Osteocyte (in vitro differentiated cells): Measurements from ENCODE around the gene HS2ST1. TPM values are rescaled to one million over a fixed set of nuclear protein-coding genes. Genes with fewer than 3 reads are reported as not detected.

Experiments
- DNase-seq: peaks from one replicate; pipeline ENCODE4 v3.0.0; 2021; ENCODE audit warnings: mixed read lengths; ENCODE audit not compliant: unreplicated experiment; ENCODE audit errors: extremely low spot score
- H3K27ac Mint-ChIP-seq: one replicate; pipeline ENCODE4 v1.8.0; 2021; ENCODE audit warnings: mild to moderate bottlenecking, mixed read lengths; ENCODE audit not compliant: unreplicated experiment
- H3K27me3 Mint-ChIP-seq: one replicate; pipeline ENCODE4 v1.8.0; 2021; ENCODE audit warnings: mixed read lengths; ENCODE audit not compliant: unreplicated experiment
- H3K36me3 Mint-ChIP-seq: one replicate; pipeline ENCODE4 v1.8.0; 2021; ENCODE audit warnings: mixed read lengths; ENCODE audit not compliant: unreplicated experiment
- H3K4me1 Mint-ChIP-seq: one replicate; pipeline ENCODE4 v1.8.0; 2021; ENCODE audit warnings: mixed read lengths; ENCODE audit not compliant: unreplicated experiment
- H3K4me3 Mint-ChIP-seq: one replicate; pipeline ENCODE4 v1.8.0; 2021; ENCODE audit warnings: mild to moderate bottlenecking, moderate library complexity, mixed read lengths; ENCODE audit not compliant: unreplicated experiment
- H3K9me3 Mint-ChIP-seq: one replicate; pipeline ENCODE4 v1.8.0; 2021; ENCODE audit warnings: mixed read lengths; ENCODE audit not compliant: unreplicated experiment
- CTCF ChIP-seq: fragments of 200-600 bp; sonication (generic); IDR thresholded peaks from 2 replicates; pipeline ENCODE4 v1.5.0; 2021; ENCODE audit warnings: antibody characterized with exemption, mild to moderate bottlenecking, moderate library complexity
- total RNA-seq: library from RNA; stranded (reverse); gene quantifications from 2 replicates; pipeline ENCODE4 v1.2.1, GENCODE V29; 2021

HS2ST1 gene
- total RNA-seq, 1 donor from 2014 or later = 26.8 TPM

GRCh38 chr1:87149241-87150041, 235.0 kb downstream of the HS2ST1 start:
- H3K4me3 Mint-ChIP-seq = no peak overlapping the region
- H3K36me3 Mint-ChIP-seq = no peaks in the 10 kb centered on the region
- DNase-seq = no peak
- peaks cover 4% of the 10 kb centered on the region for H3K9me3 Mint-ChIP-seq
- H3K27me3 Mint-ChIP-seq = peaks cover 13% of the 10 kb centered on the region
- H3K27ac Mint-ChIP-seq = no peak overlapping the region
- H3K4me1 Mint-ChIP-seq = peaks cover 32% of the 10 kb centered on the region
- no peak for TF ChIP-seq CTCF

GRCh38 chr1:87150143-87150542, 235.7 kb downstream of the HS2ST1 start:
- H3K27me3 Mint-ChIP-seq = peaks cover 9% of the 10 kb centered on the region
- H3K4me3 Mint-ChIP-seq = no peak overlapping the region
- H3K4me1 Mint-ChIP-seq = peaks cover 32% of the 10 kb centered on the region
- H3K9me3 Mint-ChIP-seq = peaks cover 4% of the 10 kb centered on the region
- no peak for TF ChIP-seq CTCF
- no peak for DNase-seq
- no peak overlapping the region for H3K27ac Mint-ChIP-seq
- H3K36me3 Mint-ChIP-seq = no peaks in the 10 kb centered on the region

GRCh38 chr1:87151500-87152421, 237.3 kb downstream of the HS2ST1 start:
- peak overlapping the region; percentile 62 for H3K4me3 Mint-ChIP-seq
- peaks cover 3% of the 10 kb centered on the region for H3K27me3 Mint-ChIP-seq
- no peak for DNase-seq
- peak; percentile 69 for TF ChIP-seq CTCF
- H3K36me3 Mint-ChIP-seq = no peaks in the 10 kb centered on the region
- H3K4me1 Mint-ChIP-seq = peaks cover 32% of the 10 kb centered on the region
- no peaks in the 10 kb centered on the region for H3K9me3 Mint-ChIP-seq
- peak overlapping the region; percentile 58 for H3K27ac Mint-ChIP-seq

GRCh38 chr1:87154384-87154783, 239.9 kb downstream of the HS2ST1 start:
- Mint-ChIP-seq H3K4me1 (peaks cover 30% of the 10 kb centered on the region), H3K36me3 (no peaks in the 10 kb centered on the region), H3K9me3 (no peaks in the 10 kb centered on the region), H3K4me3 (no peak overlapping the region), H3K27me3 (peaks cover 3% of the 10 kb centered on the region), H3K27ac (no peak overlapping the region)
- no peak for TF ChIP-seq CTCF
- DNase-seq = no peak

GRCh38 chr1:87155170-87155569, 240.7 kb downstream of the HS2ST1 start:
- no peak for TF ChIP-seq CTCF
- peaks cover 22% of the 10 kb centered on the region for H3K4me1 Mint-ChIP-seq

More at GRCh38 chr1:87155170-87155569, 240.7 kb downstream of the HS2ST1 start:
- no peaks in the 10 kb centered on the region for H3K9me3 Mint-ChIP-seq
- DNase-seq = no peak
- H3K36me3 Mint-ChIP-seq = no peaks in the 10 kb centered on the region
- no peak overlapping the region for H3K4me3 Mint-ChIP-seq
- H3K27me3 Mint-ChIP-seq = peaks cover 3% of the 10 kb centered on the region
- no peak overlapping the region for H3K27ac Mint-ChIP-seq
